GM18873 (cell line): ENCODE data around the gene IFRD2.
"Not testable (repeated sequence)": the region's sequence is repeated elsewhere in the genome, so short reads cannot be mapped to it uniquely, and the experiment has no call there.

Experiments
- ATAC-seq: cut with Tn5 transposase; IDR thresholded peaks from one replicate; pipeline ENCODE4 v1.9.1; 2021; ENCODE audit warnings: mild to moderate bottlenecking, moderate library complexity, moderate number of reproducible peaks; ENCODE audit not compliant: unreplicated experiment, low FRiP score

The IFRD2 gene

DNA sequence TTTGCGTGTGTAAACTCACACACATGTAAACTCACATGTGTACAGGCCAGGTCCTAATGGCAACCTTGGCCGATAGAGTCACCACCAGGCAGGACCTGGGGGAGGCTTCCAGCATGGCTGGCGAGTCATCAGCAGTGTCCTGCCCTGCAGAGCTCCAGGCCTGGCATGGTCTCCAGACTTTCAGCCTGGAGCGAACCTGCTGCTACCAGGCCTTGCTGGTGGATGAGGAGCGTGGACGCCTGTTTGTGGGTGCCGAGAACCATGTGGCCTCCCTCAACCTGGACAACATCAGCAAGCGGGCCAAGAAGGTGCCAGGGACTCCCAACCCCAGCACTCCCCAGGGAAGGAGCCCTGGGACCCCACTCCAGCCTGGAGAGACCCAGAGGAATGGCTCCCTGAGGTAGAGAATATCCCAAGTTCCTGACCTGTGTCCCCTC, 22.2 kb downstream of the IFRD2 start:
- no peak for ATAC-seq

DNA sequence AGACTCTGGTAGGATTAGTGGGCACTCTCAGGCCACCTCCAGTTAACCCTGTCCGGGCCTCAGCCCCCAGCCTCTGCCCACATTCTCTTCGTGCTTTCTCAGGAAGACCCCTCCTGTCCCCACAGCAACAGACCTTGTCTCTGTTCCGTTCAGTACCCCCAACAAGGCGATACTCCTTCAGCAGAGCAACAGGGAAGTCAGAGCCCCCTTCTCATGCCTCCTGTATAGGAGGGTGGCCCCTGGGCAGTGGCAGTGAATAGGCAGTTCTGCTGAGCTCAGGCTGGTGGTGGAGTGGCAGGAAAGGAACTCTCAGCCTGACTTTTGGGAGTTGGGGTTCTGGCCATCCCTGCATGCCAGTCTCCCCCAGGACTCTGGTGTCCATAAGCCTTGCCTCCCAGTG, 22.8 kb downstream of the IFRD2 start:
- no peak for ATAC-seq

DNA sequence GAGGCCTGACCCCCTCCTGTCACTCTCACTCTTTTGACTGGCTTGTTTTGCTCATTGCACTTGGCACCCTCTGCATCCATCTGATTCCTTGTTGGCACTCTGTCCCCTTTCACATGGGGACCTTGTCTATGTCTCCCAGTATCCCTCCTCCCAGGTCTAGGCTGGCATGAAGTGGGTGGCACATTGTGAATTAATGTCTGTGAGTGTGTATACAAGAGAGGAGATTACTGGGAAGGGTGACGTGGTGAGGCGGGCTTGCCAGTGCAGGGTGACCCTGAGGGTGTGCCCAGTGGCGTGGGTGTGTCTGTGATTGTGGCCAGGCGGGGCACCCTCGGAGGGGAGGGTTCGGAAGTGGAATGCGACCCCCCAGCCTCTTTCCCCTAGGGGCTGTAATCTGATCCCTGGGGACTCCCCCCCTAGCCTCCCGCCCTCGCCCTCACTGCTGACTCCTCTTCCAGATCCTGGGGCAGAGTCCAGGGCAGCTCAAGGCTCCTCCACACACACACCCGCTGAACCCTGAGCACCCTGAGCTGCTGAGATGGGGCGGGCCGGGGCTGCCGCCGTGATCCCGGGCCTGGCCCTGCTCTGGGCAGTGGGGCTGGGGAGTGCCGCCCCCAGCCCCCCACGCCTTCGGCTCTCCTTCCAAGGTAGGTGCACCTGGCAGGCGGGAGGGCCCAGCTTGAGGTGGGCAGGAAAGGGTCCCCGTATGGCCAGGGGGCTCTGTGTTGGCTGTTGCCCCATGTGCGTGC, 23.4 kb downstream of the IFRD2 start, which contains the start of gene SEMA3B:
SEMA3B (plus strand) TSS at position 445 of the 749 bp plus-strand sequence; CDS start at position 539, 94 bp downstream.
- no peak for ATAC-seq

- no peak for ATAC-seq
Measured at GRCh38 chr3:50268276-50268675, 24.0 kb downstream of the IFRD2 start.

GRCh38 chr3:50267280-50267913, 24.8 kb downstream of the IFRD2 start:
- no peak for ATAC-seq

DNA sequence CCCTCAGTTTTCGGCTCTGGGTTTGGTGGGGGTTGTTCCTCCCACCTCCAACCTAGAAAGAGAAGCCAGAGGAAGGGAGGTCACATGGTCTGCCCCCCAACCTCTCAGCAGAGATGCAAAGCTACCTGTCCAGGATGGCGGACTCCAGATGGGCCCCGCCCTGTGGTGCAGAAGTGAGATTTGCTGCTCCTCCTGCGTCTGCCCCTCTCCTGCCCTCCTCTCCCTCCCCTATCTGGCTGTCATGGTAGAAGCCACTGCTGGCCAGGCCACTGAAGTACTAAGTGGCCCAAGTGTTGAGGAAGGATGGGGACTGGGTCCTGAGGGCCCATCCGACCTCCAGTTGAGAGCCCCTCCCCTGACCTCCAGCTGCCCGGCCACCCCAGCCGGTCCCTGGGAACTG, 25.4 kb downstream of the IFRD2 start:
- no peak for ATAC-seq

DNA sequence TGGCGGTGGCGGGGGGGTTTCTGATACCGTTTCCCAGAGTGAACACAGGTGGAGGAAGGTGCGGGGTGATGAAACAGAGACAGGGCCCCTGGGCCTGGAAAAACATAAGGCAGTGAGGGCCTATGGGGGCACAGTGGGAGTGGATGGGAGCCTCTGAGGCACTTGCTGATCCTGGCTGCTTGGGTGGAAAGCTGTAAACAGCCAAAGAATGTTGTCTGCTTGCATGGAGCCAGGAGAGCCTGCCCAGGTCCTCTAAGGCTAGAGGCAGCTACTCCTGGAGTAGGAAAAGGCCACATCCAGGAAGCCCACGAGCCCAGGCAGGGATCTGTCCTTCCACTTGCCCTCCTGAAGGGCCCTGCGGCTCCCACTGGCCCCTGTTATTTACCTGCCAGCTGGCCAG, 26.2 kb downstream of the IFRD2 start:
- ATAC-seq, result no peak

DNA sequence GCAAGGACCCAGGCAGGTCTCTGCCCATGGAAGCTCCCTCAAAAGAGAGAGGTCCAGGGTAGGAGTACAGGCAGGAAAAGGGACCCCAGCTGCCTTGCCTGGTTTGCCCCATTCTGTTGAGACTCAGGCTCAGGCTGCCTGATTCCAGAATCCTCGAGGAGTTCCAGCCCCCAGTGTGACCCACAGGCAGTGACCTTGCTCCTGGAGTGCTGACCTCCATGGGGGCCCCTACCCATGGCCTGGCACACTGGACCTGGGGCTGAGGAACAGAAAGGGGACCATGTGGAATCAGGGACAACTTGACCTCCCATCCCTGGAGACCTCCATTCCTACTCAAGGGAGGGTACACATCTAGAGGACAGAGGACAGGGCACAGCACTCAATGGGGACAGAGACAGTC, 26.7 kb downstream of the IFRD2 start:
- ATAC-seq, result no peak

GRCh38 chr3:50264964-50265485, 27.2 kb downstream of the IFRD2 start:
- ATAC-seq, result no peak

DNA sequence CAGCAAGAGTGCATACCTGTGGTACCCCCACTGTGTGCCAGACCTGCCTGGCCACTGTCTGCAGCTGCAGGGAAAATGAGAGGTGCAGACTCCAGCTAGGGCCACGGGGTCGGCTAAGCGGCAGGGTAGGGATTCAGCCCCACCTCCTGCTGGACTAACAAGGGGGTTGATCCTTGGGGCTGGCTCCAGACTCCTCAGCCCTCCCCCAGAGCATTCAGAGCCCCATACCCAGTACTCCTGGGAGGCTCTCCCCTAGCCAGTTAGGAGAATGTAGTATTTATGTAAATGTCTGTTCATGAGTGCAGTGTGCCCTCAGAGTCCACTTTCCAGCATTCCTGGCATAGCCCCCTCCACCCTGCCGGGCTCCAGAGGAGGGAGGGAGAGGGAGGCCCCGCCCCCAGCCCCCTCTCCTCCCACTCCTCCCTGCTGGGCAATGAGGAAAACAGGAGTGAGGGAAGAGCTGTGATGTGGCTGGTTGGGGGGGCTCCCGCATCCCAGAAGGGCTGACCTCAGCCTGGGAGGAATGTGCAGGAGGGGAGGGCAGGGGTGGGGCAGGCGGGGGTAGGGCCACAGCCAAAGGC, 27.8 kb downstream of the IFRD2 start:
- ATAC-seq, result no peak

- ATAC-seq, result no peak
Measured at GRCh38 chr3:50263478-50264382, 28.5 kb downstream of the IFRD2 start.

GRCh38 chr3:50262778-50263177, 29.5 kb downstream of the IFRD2 start:
- no peak for ATAC-seq

DNA sequence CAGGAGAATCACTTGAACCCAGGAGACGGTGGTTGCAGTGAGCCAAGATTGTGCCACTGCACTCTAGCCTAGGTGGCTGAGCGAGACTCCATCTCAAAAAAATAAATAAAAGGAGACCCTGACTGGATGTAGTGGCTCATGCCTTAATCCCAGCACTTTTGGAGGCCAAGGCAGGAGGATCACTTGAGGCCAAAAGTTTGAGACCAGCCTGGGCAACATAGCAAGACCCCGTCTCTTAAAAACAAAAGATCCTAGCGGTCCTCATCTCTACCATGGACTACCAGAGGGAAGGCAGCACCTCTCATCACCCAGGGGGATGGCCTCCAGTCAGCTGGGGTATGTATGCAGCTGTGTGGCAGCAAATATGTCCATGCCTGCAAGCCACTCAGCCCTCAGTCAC, 30.0 kb downstream of the IFRD2 start:
- not testable (repeated sequence) for ATAC-seq

DNA sequence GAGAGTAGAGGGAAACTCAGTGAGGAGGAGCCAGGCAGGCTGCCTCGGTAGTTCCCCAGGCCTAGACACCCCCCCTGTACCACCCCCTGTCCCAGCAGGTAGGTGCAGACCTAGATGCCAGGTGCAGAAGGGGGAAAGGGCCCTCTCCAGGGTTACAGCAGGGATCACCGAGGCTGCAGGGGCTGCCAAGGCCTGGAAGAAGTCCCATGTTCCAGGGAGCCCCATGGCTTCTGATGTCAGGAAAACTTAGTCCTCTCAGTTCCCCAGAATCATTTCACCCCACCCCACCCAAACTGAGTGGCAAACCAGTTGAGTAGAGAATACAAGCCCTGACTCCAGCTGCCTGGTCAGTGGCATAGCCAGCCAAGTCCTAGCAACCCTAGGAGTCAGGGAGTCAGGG, 30.7 kb downstream of the IFRD2 start:
- ATAC-seq, result no peak

DNA sequence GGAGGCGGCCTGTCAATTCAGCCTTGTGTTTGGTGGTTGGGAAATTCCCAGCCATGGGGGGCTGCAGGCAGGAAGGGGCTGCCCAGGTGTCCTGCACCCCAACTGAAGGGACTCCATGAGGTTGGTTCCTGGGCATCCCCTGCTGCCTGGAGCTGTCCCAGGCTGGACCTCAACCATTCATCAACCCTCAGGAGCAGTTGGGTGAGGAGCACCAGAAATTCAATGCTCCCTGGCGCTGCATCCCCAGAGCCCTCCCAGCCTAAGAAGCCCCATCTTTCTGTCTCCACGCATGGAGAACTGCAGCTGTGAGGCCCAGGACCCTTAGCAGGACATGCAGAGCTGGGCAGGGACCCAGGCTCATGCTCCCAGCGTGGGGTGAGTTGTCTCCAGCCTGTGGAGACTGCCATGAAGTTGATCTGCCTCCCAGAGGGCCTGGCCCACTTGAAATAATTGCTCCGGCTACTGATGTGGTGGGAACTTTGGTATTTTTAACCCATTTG, 31.2 kb downstream of the IFRD2 start:
- ATAC-seq, result no peak

DNA sequence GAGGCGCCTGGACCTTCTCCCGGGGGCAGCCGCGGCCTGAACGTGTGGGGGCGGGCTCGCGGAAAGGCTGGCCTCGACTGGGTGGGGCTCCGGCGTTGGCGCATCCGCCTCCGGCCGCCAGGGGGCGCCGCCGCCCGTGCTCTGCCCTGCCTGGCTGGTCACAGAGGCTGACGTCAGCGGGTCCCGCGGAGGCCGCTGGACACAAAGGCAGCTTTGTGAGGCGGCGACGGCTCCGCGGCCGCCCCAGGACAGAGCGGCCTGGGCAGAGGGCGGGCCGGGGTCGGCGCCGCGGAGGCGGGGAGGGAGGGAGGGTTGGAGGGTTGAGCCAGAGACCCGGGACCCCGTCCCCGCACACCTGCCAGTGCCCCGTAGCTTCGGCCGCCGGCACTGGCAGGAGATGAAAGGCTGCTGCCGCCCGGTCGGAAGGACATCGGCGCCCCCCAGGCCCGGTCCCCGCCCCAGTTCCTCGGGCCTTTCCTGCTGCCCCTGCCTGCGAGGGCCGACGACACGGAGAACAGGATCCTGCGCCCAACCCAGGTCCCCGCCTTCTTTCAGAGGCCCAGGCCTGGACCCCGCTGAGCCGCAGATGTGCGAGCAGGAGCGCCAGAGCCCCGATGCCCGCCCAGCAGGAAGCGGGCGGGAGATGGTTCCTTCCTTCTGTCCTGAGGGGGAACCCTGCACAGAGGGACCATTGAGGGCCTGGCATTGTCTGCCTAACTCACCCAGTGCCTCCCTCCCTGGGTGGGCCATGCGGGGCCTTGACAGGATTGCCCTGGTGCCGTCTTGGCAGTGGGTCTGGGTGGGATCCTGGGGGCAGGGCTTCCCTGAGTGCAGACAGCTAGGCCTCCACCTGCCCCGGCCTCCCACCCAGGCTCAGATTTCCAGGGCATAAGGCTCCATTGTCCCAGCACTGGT, 31.9 kb downstream of the IFRD2 start:
- ATAC-seq, result peak; percentile 68

- peak; percentile 19 for ATAC-seq
Measured at GRCh38 chr3:50259432-50260026, 32.7 kb downstream of the IFRD2 start.

DNA sequence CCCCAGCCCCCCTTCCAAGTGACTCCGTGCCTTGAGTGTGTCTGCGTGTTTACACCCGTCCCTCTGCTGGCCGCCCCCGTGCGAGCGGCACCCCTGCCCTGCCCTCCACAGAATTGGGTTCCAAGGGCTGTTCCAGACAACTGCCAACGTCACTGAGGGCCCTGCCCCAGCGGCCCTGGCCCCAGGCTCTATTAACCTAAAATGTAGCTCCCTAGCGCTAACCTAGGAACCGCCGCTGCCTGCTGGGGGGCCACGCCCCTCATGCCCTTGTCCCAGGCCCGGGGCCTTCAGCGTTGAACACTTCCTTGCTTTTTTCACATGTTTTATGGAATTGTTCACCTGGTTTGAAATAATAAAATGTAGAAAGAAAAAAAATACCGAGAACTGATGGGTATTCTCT, 33.2 kb downstream of the IFRD2 start:
- no peak for ATAC-seq
